Sigmoid colon (tissue), 4 donors: ENCODE measurements around the gene SLC8A1.

Experiments
- EP300 ChIP-seq, 4 donors: sonication (generic); formaldehyde crosslinking; IDR thresholded peaks; one replicate each; pipeline ENCODE4 v1.6.1; 2017; ENCODE audit warnings: antibody characterized with exemption in 4 of 4
- POLR2A ChIP-seq, 2 donors: fragments of 450-650 bp; IDR thresholded peaks; one replicate each; pipeline ENCODE4 v1.6.1; 2016; ENCODE audit warnings: antibody characterized with exemption in 2 of 2, mild to moderate bottlenecking in 2 of 2, moderate library complexity in 2 of 2
- POLR2AphosphoS5 ChIP-seq, 4 donors: sonication (generic); formaldehyde crosslinking; IDR thresholded peaks; one replicate each; pipeline ENCODE4 v1.6.1; 2017; ENCODE audit warnings: antibody characterized with exemption in 4 of 4
- TF ChIP-seq, protein P1 (sequence below), 4 experiments: fragments of 450-650 bp in 3 of 4; fragments of 200-600 bp in 1 of 4; IDR thresholded peaks; one replicate each; pipeline ENCODE4 v1.5.1; 2016 to 2019; ENCODE audit warnings: antibody characterized with exemption in 4 of 4, mild to moderate bottlenecking in 3 of 4, moderate library complexity in 2 of 4

DNA sequence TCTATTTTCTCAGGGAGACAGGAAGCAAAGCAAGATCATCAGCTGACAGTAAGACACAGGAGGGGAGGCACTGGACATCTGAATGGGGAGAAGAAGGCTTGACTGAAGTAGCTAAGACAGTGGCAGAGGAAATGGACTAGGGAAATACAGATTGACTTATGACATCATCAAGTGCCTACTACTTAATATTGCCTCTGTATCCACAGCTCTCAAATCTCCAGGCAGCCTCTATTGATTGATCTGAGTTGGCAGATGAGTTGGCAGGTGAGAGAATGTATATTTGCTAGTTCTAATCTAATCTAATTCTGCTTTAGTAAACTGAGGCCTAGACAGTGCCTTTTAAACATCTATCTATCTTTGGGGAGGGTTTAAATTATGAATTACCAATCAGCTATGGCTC, 242.1 kb downstream of the SLC8A1 start:
- TF ChIP-seq EP300 (IDR thresholded peaks at IDR 0.05): no peak
- TF ChIP-seq POLR2AphosphoS5 (IDR thresholded peaks at IDR 0.05): no peak
- TF ChIP-seq, protein P1, sequence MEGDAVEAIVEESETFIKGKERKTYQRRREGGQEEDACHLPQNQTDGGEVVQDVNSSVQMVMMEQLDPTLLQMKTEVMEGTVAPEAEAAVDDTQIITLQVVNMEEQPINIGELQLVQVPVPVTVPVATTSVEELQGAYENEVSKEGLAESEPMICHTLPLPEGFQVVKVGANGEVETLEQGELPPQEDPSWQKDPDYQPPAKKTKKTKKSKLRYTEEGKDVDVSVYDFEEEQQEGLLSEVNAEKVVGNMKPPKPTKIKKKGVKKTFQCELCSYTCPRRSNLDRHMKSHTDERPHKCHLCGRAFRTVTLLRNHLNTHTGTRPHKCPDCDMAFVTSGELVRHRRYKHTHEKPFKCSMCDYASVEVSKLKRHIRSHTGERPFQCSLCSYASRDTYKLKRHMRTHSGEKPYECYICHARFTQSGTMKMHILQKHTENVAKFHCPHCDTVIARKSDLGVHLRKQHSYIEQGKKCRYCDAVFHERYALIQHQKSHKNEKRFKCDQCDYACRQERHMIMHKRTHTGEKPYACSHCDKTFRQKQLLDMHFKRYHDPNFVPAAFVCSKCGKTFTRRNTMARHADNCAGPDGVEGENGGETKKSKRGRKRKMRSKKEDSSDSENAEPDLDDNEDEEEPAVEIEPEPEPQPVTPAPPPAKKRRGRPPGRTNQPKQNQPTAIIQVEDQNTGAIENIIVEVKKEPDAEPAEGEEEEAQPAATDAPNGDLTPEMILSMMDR (IDR thresholded peaks at IDR 0.05): no peak
- no peak for TF ChIP-seq POLR2A (IDR thresholded peaks at IDR 0.05)
